B cell (primary cell): ENCODE data around the gene RAD9A. TPM values are rescaled to one million over a fixed set of nuclear protein-coding genes. Genes with fewer than 3 reads are reported as not detected.
A peak's percentile ranks its signal among the peaks of the same experiment; 100 is the strongest.

ENCODE experiments used
- ATAC-seq: fragments of 200-7000 bp; cut with Tn5 transposase; one replicate; pipeline ENCODE4 v1.10.0; 2021; ENCODE audit warnings: low read depth, mild to moderate bottlenecking, moderate number of reproducible peaks, moderate library complexity
- CTCF ChIA-PET: fragments of 350-600 bp; sonication (Branson Sonifier 250); formaldehyde crosslinking; loops from one replicate; lab custom pipeline; 2021; ENCODE audit warnings: antibody characterized with exemption, inconsistent platforms; lab: Charles Lee
- POLR2A ChIA-PET: fragments of 350-600 bp; sonication (Branson Sonifier 250); formaldehyde crosslinking; loops from one replicate; lab custom pipeline; 2021; ENCODE audit warnings: antibody characterized with exemption; lab: Charles Lee
- DNase-seq: peaks from one replicate; pipeline ENCODE4 v3.0.0; 2013
- H2AFZ ChIP-seq: 2 replicates; pipeline ENCODE4 v1.6.1; 2012; ENCODE audit warnings: mild to moderate bottlenecking, low read depth, low read length; ENCODE audit not compliant: insufficient read depth, poor library complexity, severe bottlenecking
- H3K27ac ChIP-seq, 2 donors: 1 replicate in 1 of 2; 2 replicates in 1 of 2; pipeline ENCODE4 v1.5.1; 2012 to 2013; ENCODE audit warnings: low read length in 2 of 2, mild to moderate bottlenecking in 2 of 2, moderate library complexity in 1 of 2
- H3K27me3 ChIP-seq, 4 experiments: fragments of 200-600 bp in 1 of 4; sonication (generic) in 1 of 4; replicated peaks in 1 of 4; 1 replicate in 2 of 4; 2 replicates in 2 of 4; pipeline versions ENCODE4 v1.6.1 to v1.7.0; 2013 to 2016; ENCODE audit warnings: low read length in 3 of 4, mild to moderate bottlenecking in 2 of 4, mixed read lengths in 1 of 4, moderate library complexity in 1 of 4; ENCODE audit not compliant: insufficient read depth in 4 of 4, control insufficient read depth in 3 of 4; ENCODE audit errors: control extremely low read depth in 1 of 4
- H3K36me3 ChIP-seq, 2 experiments: replicated peaks in 1 of 2; 1 replicate in 1 of 2; 2 replicates in 1 of 2; pipeline versions ENCODE4 v1.6.1 to v1.7.1; 2013; ENCODE audit warnings: low read length in 1 of 2; ENCODE audit not compliant: insufficient read depth in 2 of 2, control insufficient read depth in 1 of 2; ENCODE audit errors: control extremely low read depth in 1 of 2, extremely low read depth in 1 of 2
- H3K4me1 ChIP-seq, 2 donors: fragments of 200-600 bp in 1 of 2; sonication (generic) in 1 of 2; 1 replicate in 1 of 2; 2 replicates in 1 of 2; pipeline versions ENCODE4 v1.5.1 to v1.6.1; 2013 to 2017; ENCODE audit warnings: low read length in 2 of 2; ENCODE audit not compliant: control insufficient read depth in 2 of 2, insufficient read depth in 2 of 2
- H3K4me2 ChIP-seq: replicated peaks from 2 replicates; pipeline ENCODE3; 2012; ENCODE audit warnings: mild to moderate bottlenecking, low read depth, low read length; ENCODE audit not compliant: poor library complexity, severe bottlenecking
- H3K4me3 ChIP-seq, 5 experiments: fragments of 200-600 bp in 1 of 5; sonication (generic) in 1 of 5; 1 replicate in 3 of 5; 2 replicates in 2 of 5; pipeline versions ENCODE4 v1.5.1 to v1.7.0; 2011 to 2016; ENCODE audit warnings: low read length in 4 of 5, mild to moderate bottlenecking in 4 of 5, low read depth in 2 of 5, control low read depth in 1 of 5, moderate library complexity in 1 of 5; ENCODE audit not compliant: insufficient read depth in 1 of 5; ENCODE audit errors: control extremely low read depth in 1 of 5, extremely low read depth in 1 of 5
- H3K79me2 ChIP-seq: fragments of 200-600 bp; sonication (generic); one replicate; pipeline ENCODE4 v1.6.0; 2016; ENCODE audit warnings: low read length; ENCODE audit not compliant: control insufficient read depth, insufficient read depth
- H3K9ac ChIP-seq: fragments of 200-600 bp; sonication (generic); 2 replicates; pipeline ENCODE4 v1.6.1; 2017; ENCODE audit warnings: mild to moderate bottlenecking, low read length, moderate library complexity
- H3K9me3 ChIP-seq, 3 donors: one replicate each; pipeline versions ENCODE4 v1.6.1 to v1.7.1; 2013; ENCODE audit warnings: low read length in 2 of 3; ENCODE audit not compliant: control insufficient read depth in 2 of 3, insufficient read depth in 1 of 3; ENCODE audit errors: control extremely low read depth in 1 of 3
- H4K20me1 ChIP-seq: 2 replicates; pipeline ENCODE4 v1.6.0; 2012; ENCODE audit warnings: mild to moderate bottlenecking, low read length; ENCODE audit not compliant: insufficient read depth, control insufficient read depth, poor library complexity, severe bottlenecking
- H3K27ac Mint-ChIP-seq: one replicate; pipeline ENCODE4 v1.8.0; 2021; ENCODE audit warnings: mixed read lengths
- H3K27me3 Mint-ChIP-seq: one replicate; pipeline ENCODE4 v1.8.0; 2021; ENCODE audit warnings: mixed read lengths
- H3K4me1 Mint-ChIP-seq: one replicate; pipeline ENCODE4 v1.8.0; 2021; ENCODE audit warnings: mixed read lengths
- H3K4me3 Mint-ChIP-seq: one replicate; pipeline ENCODE4 v1.8.0; 2021; ENCODE audit warnings: mixed read lengths
- H3K9me3 Mint-ChIP-seq: one replicate; pipeline ENCODE4 v1.8.0; 2022; ENCODE audit warnings: mixed read lengths; ENCODE audit not compliant: insufficient read depth
- EZH2 ChIP-seq: IDR thresholded peaks from 2 replicates; pipeline ENCODE4 v1.6.1; 2012; ENCODE audit warnings: borderline replicate concordance, low read depth, mild to moderate bottlenecking, moderate library complexity, low read length; ENCODE audit not compliant: insufficient read depth, poor library complexity, severe bottlenecking
- WGBS: methylation state at CpG from one replicate; pipeline ENCODE4 v1.1.5; 2013; ENCODE audit warnings: missing lambda C conversion rate; ENCODE audit not compliant: insufficient coverage; 5-methylcytosine and 5-hydroxymethylcytosine counted together
- intact Hi-C: fragments of 100-400 bp; cut with micrococcal nuclease; formaldehyde crosslinking; loops from one replicate; pipeline ENCODE4 v1.10.0; 2022
- polyA plus RNA-seq: library from polyadenylated mRNA; depleted of rRNA; stranded (reverse); fragments of >200 nt; gene quantifications from 2 replicates; pipeline ENCODE4 v1.2.3, GENCODE V29; 2012
- total RNA-seq, 2 donors: library from RNA; stranded (reverse); fragments of 120-200 nt in 1 of 2; gene quantifications; 1 replicate in 1 of 2; 2 replicates in 1 of 2; pipeline versions ENCODE4 v1.2.3 to v1.2.4, GENCODE V29; 2013 to 2022
- TF ChIP-seq, protein P1 (sequence below): fragments of 200-600 bp; IDR thresholded peaks from one replicate; pipeline ENCODE4 v1.8.0; 2022; ENCODE audit warnings: antibody characterized with exemption, mild to moderate bottlenecking

The RAD9A gene
- total and polyA plus RNA-seq, 2 donors (not counting 1 experiment from before 2014, with no cell fraction given) = 50.6 to 76.8 TPM

DNA sequence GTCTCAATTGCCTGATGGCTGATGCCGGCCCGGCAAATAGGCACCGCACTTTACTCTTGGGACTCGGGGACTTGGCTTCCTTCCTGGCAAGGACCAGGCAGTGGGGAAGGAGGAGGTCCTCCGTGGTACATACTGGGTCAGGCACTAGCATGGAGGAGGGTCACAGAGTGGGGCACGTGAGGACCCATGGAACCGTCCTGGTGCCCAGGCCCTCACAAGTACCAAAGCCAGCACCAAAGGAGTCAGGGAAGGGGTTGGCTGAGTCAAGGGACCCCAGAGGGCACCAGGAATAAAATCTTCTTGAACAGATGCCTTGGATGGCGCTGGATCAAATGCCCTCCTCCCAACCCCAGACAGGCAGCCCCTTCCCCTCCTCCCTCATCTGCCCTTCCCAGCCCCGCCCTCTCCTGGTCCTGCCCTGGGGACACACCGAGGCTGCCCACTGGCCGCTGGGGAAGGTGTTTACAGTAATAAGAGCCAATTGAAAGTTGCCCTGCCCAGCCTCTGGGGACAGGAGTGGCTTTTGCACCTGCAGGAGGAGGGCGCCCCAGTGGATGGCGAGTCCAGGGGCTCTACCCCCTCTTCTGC lies 18.1 kb downstream of the RAD9A start:
- Histone ChIP-seq H3K27me3 (no peaks in the 10 kb centered on the region), H2AFZ (no peak overlapping the region), H3K27ac (peak overlapping the region; percentile 83 to 88), H3K79me2 (peaks cover 53% of the 10 kb centered on the region), H3K9ac (peak overlapping the region; percentile 73), H3K4me2 (peak overlapping the region; percentile 89), H3K36me3 (peaks cover 0 to 47% of the 10 kb centered on the region in 2 experiments), H3K9me3 (peaks cover 0 to 2% (median 0%) of the 10 kb centered on the region in 3 donors), H3K4me3 (peak overlapping the region in 4 of 5 experiments; percentile 40 to 80 (median 56)), H4K20me1 (peaks cover 36% of the 10 kb centered on the region), H3K4me1 (peaks cover 94 to 99% of the 10 kb centered on the region in 2 donors)
- ChIA-PET POLR2A (interaction anchor here (1.1 to 4.2 kb wide), 8 partner anchors 9 to 96 kb away, joined by 3 to 78 read pairs (median 10); partner anchors contain the start of genes CORO1B, PITPNM1, PTPRCAP and TMEM134), CTCF (interaction anchor here (3.4 kb wide), 2 partner anchors 9 to 27 kb away, joined by 13 to 18 read pairs; partner anchors contain the start of gene PTPRCAP)
- Mint-ChIP-seq H3K4me1 (peaks cover 87% of the 10 kb centered on the region), H3K9me3 (no peaks in the 10 kb centered on the region), H3K27ac (peak overlapping the region; percentile 100), H3K4me3 (peak overlapping the region; percentile 91), H3K27me3 (no peaks in the 10 kb centered on the region)
- intact Hi-C loops = loop anchor here (1.0 to 10.0 kb wide), 2 partner anchors 9 to 175 kb away; partner anchors contain the start of gene GSTP1
- TF ChIP-seq, protein P1, sequence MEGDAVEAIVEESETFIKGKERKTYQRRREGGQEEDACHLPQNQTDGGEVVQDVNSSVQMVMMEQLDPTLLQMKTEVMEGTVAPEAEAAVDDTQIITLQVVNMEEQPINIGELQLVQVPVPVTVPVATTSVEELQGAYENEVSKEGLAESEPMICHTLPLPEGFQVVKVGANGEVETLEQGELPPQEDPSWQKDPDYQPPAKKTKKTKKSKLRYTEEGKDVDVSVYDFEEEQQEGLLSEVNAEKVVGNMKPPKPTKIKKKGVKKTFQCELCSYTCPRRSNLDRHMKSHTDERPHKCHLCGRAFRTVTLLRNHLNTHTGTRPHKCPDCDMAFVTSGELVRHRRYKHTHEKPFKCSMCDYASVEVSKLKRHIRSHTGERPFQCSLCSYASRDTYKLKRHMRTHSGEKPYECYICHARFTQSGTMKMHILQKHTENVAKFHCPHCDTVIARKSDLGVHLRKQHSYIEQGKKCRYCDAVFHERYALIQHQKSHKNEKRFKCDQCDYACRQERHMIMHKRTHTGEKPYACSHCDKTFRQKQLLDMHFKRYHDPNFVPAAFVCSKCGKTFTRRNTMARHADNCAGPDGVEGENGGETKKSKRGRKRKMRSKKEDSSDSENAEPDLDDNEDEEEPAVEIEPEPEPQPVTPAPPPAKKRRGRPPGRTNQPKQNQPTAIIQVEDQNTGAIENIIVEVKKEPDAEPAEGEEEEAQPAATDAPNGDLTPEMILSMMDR = no peak
- TF ChIP-seq EZH2 = no peak
- under 1% methylated on average over 8 of the region's 13 CpGs for WGBS
- DNase-seq = peak; percentile 70
- ATAC-seq = peak; percentile 68

DNA sequence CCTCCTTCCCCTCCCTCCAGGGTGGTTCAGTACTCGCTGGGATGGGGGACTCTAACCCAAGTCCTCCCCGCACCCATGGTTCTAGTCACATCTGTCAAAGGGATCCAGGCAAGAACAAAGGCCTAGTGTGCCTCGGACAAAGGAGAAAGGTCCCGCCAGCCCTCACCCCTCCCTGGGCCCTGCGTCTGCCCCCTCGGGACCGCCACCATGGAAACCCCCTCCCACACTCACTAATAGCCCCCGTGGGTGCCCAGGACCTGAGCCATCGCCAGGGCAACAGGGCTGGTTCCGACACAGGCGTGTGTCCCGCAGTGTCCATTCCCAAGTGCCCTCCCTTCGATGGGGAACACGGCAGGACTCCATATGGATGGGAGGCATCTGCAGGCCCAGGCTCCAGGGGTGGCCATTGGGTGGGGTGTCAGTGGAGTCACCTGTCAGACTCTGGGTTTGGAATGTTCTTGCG lies 18.6 kb downstream of the RAD9A start:
- Histone ChIP-seq H3K9me3 (peaks cover 0 to 2% (median 0%) of the 10 kb centered on the region in 3 donors), H3K36me3 (peaks cover 0 to 42% of the 10 kb centered on the region in 2 experiments), H3K9ac (peak overlapping the region; percentile 73), H3K4me3 (peak overlapping the region in 4 of 5 experiments; percentile 40 to 80 (median 56)), H3K27me3 (no peaks in the 10 kb centered on the region), H3K4me1 (peaks cover 91 to 98% of the 10 kb centered on the region in 2 donors), H3K79me2 (peaks cover 50% of the 10 kb centered on the region), H4K20me1 (peaks cover 31% of the 10 kb centered on the region), H2AFZ (no peak overlapping the region), H3K27ac (peak overlapping the region; percentile 83 to 88), H3K4me2 (peak overlapping the region; percentile 89)
- intact Hi-C loops = no loop called here
- Mint-ChIP-seq H3K9me3 (no peaks in the 10 kb centered on the region), H3K27me3 (no peaks in the 10 kb centered on the region), H3K4me3 (peak overlapping the region; percentile 91), H3K4me1 (peaks cover 86% of the 10 kb centered on the region), H3K27ac (peak overlapping the region; percentile 100)
- TF ChIP-seq, protein P1 = no peak
- no peak for TF ChIP-seq EZH2
- ChIA-PET CTCF (no interaction called here), POLR2A (interaction anchor here (1.3 to 4.8 kb wide), 5 partner anchors 7 to 55 kb away, joined by 4 to 79 read pairs (median 71); partner anchors contain the start of genes PPP1CA, PTPRCAP and TBC1D10C)
- 53% methylated on average over 4 of the region's 15 CpGs for WGBS
- no peak for ATAC-seq
- no peak for DNase-seq
